ENCODE measurements around the gene CALCA. TPM values are rescaled to one million over a fixed set of nuclear protein-coding genes. Genes with fewer than 3 reads are reported as not detected.

CALCA gene
- total and polyA plus RNA-seq, 2 of the 4 experiments (the other 2 are of a cell fraction) = not detected

GRCh38 chr11:14954581-14954980 lies 17.6 kb downstream of the CALCA start:
- no peaks in the 10 kb centered on the region for H3K27me3 ChIP-seq (ENCODE audit: control insufficient read depth, insufficient read depth, low read length)
- DNase-seq = no peak
- no peak overlapping the region for H2BK5ac ChIP-seq (ENCODE audit: low read depth, low read length, poor library complexity, severe bottlenecking)
- H3K4me2 ChIP-seq (ENCODE audit: low read depth, low read length) = no peak overlapping the region
- dilution Hi-C loops (cut with HindIII; ENCODE audit: low sequenced_read_pairs, unreplicated experiment) (no loop called here), intact Hi-C loops (cut with micrococcal nuclease) (no loop called here), in situ Hi-C loops (cut with MboI; ENCODE audit: low sequenced_read_pairs) (no loop called here)
- no peak overlapping the region for H3K9ac ChIP-seq (ENCODE audit: low read depth, low read length)
- TF ChIP-seq SMC3 (IDR thresholded peaks at IDR 0.05; ENCODE audit: low read depth, low read length) (no peak), MAFK (IDR thresholded peaks at IDR 0.05; ENCODE audit: low read depth, low read length) (no peak), USF2 (IDR thresholded peaks at IDR 0.05; ENCODE audit: low read depth, low read length) (no peak), NFE2L2 (IDR thresholded peaks at IDR 0.05; ENCODE audit: low read depth, low read length) (no peak), CHD1 (IDR thresholded peaks at IDR 0.05; ENCODE audit: low read depth, low read length) (no peak), ELK1 (IDR thresholded peaks at IDR 0.05; ENCODE audit: borderline replicate concordance, low read depth, low read length) (no peak), MXI1 (IDR thresholded peaks at IDR 0.05; ENCODE audit: borderline replicate concordance, low read depth, low read length) (no peak), CEBPB (IDR thresholded peaks at IDR 0.05; ENCODE audit: low read depth, low read length) (no peak), MAZ (IDR thresholded peaks at IDR 0.05; ENCODE audit: borderline replicate concordance, low read depth, low read length) (no peak), RFX5 (IDR thresholded peaks at IDR 0.05; ENCODE audit: low read depth, low read length) (no peak), POLR2A (IDR thresholded peaks at IDR 0.05; ENCODE audit: low read depth, low read length) (no peak), BHLHE40 (IDR thresholded peaks at IDR 0.05; ENCODE audit: low read depth, low read length) (no peak), CTCF (conservative IDR thresholded peaks at IDR 0.05; ENCODE audit: low read depth, low read length) (no peak), FOS (IDR thresholded peaks at IDR 0.05; ENCODE audit: low read depth, low read length) (no peak), RAD21 (IDR thresholded peaks at IDR 0.05; ENCODE audit: low read length) (no peak), RCOR1 (IDR thresholded peaks at IDR 0.05; ENCODE audit: insufficient replicate concordance, low read length) (no peak)
- H3K14ac ChIP-seq (replicated peaks; ENCODE audit: low read depth, low read length) = no peak overlapping the region
- BruUV-seq (replicated peaks) = no TSS peak
- H2AK5ac ChIP-seq (ENCODE audit: low read depth, low read length) = no peak overlapping the region
- H4K8ac ChIP-seq (ENCODE audit: low read depth in 2 of 2, low read length in 2 of 2) = no peak overlapping the region
- CTCF ChIA-PET = interaction anchor here (0.6 kb wide), 1 partner anchor 130 kb away, joined by 5 read pairs; no protein-coding TSS in a partner anchor
- H2AFZ ChIP-seq (replicated peaks; ENCODE audit: low read length, poor library complexity) = no peak overlapping the region
- POLR2A ChIA-PET (ENCODE audit: unreplicated experiment) = no interaction called here
- no peaks in the 10 kb centered on the region for H3K36me3 ChIP-seq (ENCODE audit: control insufficient read depth, insufficient read depth, low read length)
- H2BK15ac ChIP-seq (ENCODE audit: low read depth, low read length) = no peak overlapping the region
- H3K4me1 ChIP-seq (ENCODE audit: control insufficient read depth, insufficient read depth, low read length) = no peaks in the 10 kb centered on the region
- no peak overlapping the region for H3K4ac ChIP-seq (ENCODE audit: low read depth, low read length)
- no peak overlapping the region for H3K23ac ChIP-seq (ENCODE audit: low read depth, low read length)
- H4K91ac ChIP-seq (ENCODE audit: insufficient read depth, low read depth, low read length) = no peak overlapping the region
- H3K27ac ChIP-seq (ENCODE audit: insufficient read depth, low read length) = no peak overlapping the region
- no peak overlapping the region for H2BK120ac ChIP-seq (ENCODE audit: low read depth, low read length)
- no peaks in the 10 kb centered on the region for H3K79me1 ChIP-seq (ENCODE audit: low read depth in 1 of 2, low read length in 2 of 2)
- H3K56ac ChIP-seq (ENCODE audit: extremely low read depth, insufficient read depth, low read length) = no peak overlapping the region
- H3K9me1 ChIP-seq (ENCODE audit: insufficient read depth, low read length) = no peaks in the 10 kb centered on the region
- no peak overlapping the region for H4K5ac ChIP-seq (ENCODE audit: low read depth, low read length)
- H3K9me3 ChIP-seq (ENCODE audit: control insufficient read depth, insufficient read depth, low read length) = no peaks in the 10 kb centered on the region
- no peak overlapping the region for H2BK20ac ChIP-seq (ENCODE audit: low read depth, low read length)
- no peak overlapping the region for H2AK9ac ChIP-seq (replicated peaks; ENCODE audit: low read depth, low read length, poor library complexity)
- no peak overlapping the region for H3K4me3 ChIP-seq (ENCODE audit: insufficient read depth, low read depth, low read length)
- no peak for ATAC-seq (ENCODE audit: low read depth)
- no peaks in the 10 kb centered on the region for H4K20me1 ChIP-seq (ENCODE audit: insufficient read depth, low read length)
- no peak overlapping the region for H3K18ac ChIP-seq (ENCODE audit: low read depth, low read length)
